PC-9 (cell line): Measurements from ENCODE around the gene CBFA2T3.

Experiments
- CTCF ChIP-seq: fragments of 200-600 bp; sonication (generic); conservative IDR thresholded peaks from 2 replicates; pipeline ENCODE4 v1.6.1; 2017; ENCODE audit warnings: mixed run types, antibody characterized with exemption, mild to moderate bottlenecking, moderate library complexity
- EZH2 ChIP-seq: fragments of 200-600 bp; sonication (generic); IDR thresholded peaks from 2 replicates; pipeline ENCODE4 v1.8.0; 2017; ENCODE audit warnings: antibody characterized with exemption, low read depth

GRCh38 chr16:88880226-88881006 is 96.6 kb downstream of the CBFA2T3 start:
- TF ChIP-seq CTCF (no peak), EZH2 (no peak)
